GM13977 (cell line): ENCODE data around the gene ANKRD39.

Experiments
- DNase-seq: peaks from one replicate; pipeline ENCODE4 v3.0.0; 2012; ENCODE audit warnings: low spot score
- in situ Hi-C: fragments of 300-500 bp; cut with MboI; formaldehyde crosslinking; loops from one replicate; pipeline ENCODE4 v1.12.0; 2022; ENCODE audit warnings: low sequenced_read_pairs, low pct_unique_long_range_greater_than_20kb, mixed read lengths, inconsistent platforms; ENCODE audit not compliant: unreplicated experiment
- TF ChIP-seq, protein P1 (sequence below): IDR thresholded peaks from 2 replicates; pipeline ENCODE4 v1.5.1; 2012; ENCODE audit warnings: mild to moderate bottlenecking, control low read depth; ENCODE audit not compliant: insufficient read depth; ENCODE audit errors: extremely low read depth, missing control alignments

ANKRD39 gene

DNA sequence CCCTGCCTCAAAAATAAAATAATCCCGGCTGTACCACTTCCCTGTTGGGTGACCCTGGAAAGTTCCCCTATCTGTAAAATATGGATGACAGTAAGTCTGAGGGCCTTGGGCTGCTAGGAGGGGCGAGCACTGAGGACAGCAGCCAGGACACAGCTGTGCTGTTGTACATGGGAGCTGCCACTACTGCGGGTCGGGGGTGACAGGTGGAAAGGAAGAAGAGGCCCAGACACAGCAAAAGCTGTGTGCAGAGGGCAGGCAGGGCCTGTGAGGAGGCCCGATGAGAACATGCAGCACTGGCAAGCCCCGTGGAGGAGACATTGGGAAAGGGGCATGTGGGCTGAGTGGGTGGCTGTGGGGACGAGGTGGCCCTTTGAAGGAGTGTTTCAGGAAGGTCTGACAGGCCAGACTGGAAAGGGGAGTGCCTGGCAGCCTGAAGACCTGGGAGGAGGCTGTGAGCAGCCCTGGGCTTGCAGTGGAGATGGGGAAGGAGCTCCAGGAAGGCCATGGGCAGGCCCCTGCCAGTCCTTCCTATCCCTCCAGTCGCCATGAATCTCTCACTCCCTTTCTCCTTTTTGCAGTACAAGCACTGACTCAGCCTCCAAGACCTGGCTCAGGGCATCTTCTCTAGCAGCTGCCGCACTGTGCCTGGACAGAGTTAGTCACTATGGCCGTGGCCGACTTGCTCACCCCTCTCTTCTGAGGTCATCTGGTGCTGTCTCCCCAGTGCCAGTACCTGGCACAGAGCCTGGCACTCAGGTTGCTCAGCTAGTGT, 41.0 kb upstream of the ANKRD39 start:
- DNase-seq: no peak
- TF ChIP-seq, protein P1, sequence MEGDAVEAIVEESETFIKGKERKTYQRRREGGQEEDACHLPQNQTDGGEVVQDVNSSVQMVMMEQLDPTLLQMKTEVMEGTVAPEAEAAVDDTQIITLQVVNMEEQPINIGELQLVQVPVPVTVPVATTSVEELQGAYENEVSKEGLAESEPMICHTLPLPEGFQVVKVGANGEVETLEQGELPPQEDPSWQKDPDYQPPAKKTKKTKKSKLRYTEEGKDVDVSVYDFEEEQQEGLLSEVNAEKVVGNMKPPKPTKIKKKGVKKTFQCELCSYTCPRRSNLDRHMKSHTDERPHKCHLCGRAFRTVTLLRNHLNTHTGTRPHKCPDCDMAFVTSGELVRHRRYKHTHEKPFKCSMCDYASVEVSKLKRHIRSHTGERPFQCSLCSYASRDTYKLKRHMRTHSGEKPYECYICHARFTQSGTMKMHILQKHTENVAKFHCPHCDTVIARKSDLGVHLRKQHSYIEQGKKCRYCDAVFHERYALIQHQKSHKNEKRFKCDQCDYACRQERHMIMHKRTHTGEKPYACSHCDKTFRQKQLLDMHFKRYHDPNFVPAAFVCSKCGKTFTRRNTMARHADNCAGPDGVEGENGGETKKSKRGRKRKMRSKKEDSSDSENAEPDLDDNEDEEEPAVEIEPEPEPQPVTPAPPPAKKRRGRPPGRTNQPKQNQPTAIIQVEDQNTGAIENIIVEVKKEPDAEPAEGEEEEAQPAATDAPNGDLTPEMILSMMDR: no peak
- in situ Hi-C loops: no loop called here

- in situ Hi-C loops: no loop called here
- no peak for DNase-seq
- TF ChIP-seq, protein P1: no peak
Observed at GRCh38 chr2:96898135-96898505, 40.3 kb upstream of the ANKRD39 start.

- no peak for DNase-seq
- in situ Hi-C loops: no loop called here
Observed at GRCh38 chr2:96897491-96898134, 39.8 kb upstream of the ANKRD39 start.

DNA sequence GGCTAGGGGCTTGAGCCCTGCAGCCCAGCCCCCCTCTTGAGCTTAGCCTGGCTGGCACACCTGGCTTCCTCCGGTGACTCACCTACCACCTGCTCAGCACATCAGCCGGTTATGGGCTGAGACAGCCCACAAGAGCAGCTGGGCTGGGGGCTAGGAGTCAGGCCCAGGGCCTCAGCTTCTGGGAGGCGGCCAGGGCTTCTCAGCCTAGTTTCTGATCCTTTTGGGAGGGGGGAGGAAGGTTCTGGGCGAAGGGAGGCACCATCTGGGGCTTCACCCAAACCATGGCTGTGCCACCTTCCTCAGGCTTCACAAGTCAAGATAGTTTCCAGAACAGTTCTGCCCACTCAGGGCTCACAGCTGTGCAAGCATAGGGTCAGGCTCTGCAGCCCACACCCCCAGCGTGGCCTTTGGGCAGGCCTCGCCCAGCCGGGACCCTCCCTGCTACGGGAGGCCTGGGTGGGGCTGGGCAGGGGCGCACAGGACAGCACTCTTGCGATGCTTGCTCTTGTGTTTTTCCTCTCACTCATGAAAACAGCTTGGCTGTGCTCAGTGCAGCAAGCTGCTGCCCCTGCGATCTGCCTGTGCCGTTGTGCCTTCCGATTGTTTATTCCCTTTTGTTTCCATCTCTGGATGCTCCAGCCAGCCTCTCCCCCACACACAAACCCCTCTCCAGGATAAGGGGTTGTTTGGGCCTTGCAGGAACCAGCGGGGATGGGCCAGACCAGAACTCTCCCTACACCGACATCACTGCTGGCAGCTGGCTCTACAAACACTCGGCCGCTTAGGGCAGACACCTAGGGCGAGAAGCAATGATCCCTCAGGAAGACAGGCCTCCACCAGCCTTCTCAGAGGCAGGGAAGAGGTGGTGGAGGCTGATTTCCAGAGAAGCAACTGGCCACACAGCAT, 38.2 kb upstream of the ANKRD39 start:
- in situ Hi-C loops: no loop called here
- TF ChIP-seq, protein P1: no peak
- DNase-seq: no peak

More at GRCh38 chr2:96897491-96898134, 39.8 kb upstream of the ANKRD39 start:
- TF ChIP-seq, protein P1: no peak

DNA sequence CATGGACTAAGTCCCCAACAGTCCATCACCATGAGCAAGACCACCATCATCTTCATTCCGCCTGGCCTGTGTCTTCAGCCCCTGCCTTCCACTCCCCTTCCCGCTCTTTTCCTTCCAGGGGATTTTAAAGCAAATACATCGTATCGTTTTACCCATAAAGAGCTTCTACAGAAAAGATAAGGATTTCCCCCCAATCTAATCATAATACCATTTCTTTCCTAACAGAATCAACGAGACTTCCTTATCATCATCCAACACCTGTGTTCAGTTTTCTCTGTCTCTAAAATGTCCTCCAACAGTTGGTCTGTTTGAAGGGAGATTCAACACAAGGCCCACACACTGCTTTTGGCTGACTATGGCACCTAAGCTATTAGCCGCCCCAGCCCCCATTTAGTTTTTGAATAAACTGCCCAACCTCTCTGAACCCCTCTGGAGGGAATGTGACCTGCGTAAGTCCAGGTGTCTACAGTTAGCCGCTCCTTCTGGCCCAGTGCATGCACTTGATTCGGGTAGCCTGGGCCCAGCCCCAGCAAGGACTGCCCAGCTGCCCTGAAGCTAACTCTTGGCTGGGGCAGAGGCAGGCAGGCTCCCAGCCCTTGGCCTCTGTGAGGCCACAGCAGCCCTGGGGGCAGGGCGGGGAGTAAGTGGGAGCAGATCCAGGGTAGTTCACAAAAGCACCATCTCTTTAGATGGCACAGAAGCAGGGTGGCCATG, 37.4 kb upstream of the ANKRD39 start:
- in situ Hi-C loops: no loop called here
- no peak for DNase-seq
- TF ChIP-seq, protein P1: no peak

GRCh38 chr2:96894151-96894531, 36.3 kb upstream of the ANKRD39 start:
- TF ChIP-seq, protein P1: no peak
- no peak for DNase-seq
- in situ Hi-C loops: no loop called here
